K562 (cell line): ENCODE measurements around the gene PDCD11. TPM values are rescaled to one million over a fixed set of nuclear protein-coding genes. Genes with fewer than 3 reads are reported as not detected.

Experiments
- EWSR1 ChIP-seq: fragments of 450-650 bp; IDR thresholded peaks from 2 replicates; pipeline ENCODE4 v1.6.1; 2018; ENCODE audit warnings: borderline replicate concordance, mild to moderate bottlenecking, low read depth, moderate library complexity; ENCODE audit not compliant: partially characterized antibody
- FOXM1 ChIP-seq, 2 experiments: fragments of 450-650 bp in 1 of 2; sonication (generic) in 1 of 2; formaldehyde crosslinking in 1 of 2; IDR thresholded peaks; 2 replicates each; pipeline versions ENCODE4 v1.6.1 to v1.9.0; 2017 to 2022; ENCODE audit warnings: low read depth in 2 of 2, mild to moderate bottlenecking in 2 of 2, missing genetic modification reagents in 1 of 2, moderate library complexity in 1 of 2
- PURB ChIP-seq: sonication (generic); formaldehyde crosslinking; IDR thresholded peaks from 2 replicates; pipeline ENCODE4 v1.9.0; 2021; ENCODE audit warnings: low read depth, mild to moderate bottlenecking, missing genetic modification reagents
- RBM34 ChIP-seq: fragments of 200-400 bp; formaldehyde crosslinking; IDR thresholded peaks from 2 replicates; pipeline ENCODE4 v1.6.1; 2018; ENCODE audit warnings: low read length, borderline replicate concordance; ENCODE audit not compliant: insufficient read depth
- TEAD4 ChIP-seq, 2 experiments: sonication (generic) in 1 of 2; formaldehyde crosslinking in 1 of 2; IDR thresholded peaks; 2 replicates each; pipeline versions ENCODE4 v1.6.1 to v1.8.0; 2012 to 2022; ENCODE audit warnings: borderline replicate concordance in 1 of 2, inconsistent platforms in 1 of 2, low read length in 1 of 2, mild to moderate bottlenecking in 1 of 2, missing genetic modification reagents in 1 of 2
- ZNF75A ChIP-seq: fragments of 450-650 bp; formaldehyde crosslinking; IDR thresholded peaks from 2 replicates; pipeline ENCODE4 v1.4.0; 2020; ENCODE audit warnings: mild to moderate bottlenecking
- polyA plus RNA-seq, 8 experiments: library from polyadenylated mRNA; depleted of rRNA in 4 of 8; stranded (reverse) in 5 of 8; unstranded in 3 of 8; fragments of >200 nt; fragmentation: Nextera tagmentation in 2 of 8; fragmentation: Illumina TruSeq in 1 of 8; extraction: Ambion mirVana in 2 of 8; extraction: Trizol in 1 of 8; gene quantifications; 2 replicates each; pipeline versions ENCODE4 v1.2.1 to v1.2.3, GENCODE V29; 2011 to 2014; ENCODE audit warnings: inconsistent platforms in 1 of 8, missing spikeins in 1 of 8
- total RNA-seq, 7 experiments: library from RNA; depleted of rRNA in 6 of 7; stranded (reverse); fragments of >200 nt in 6 of 7; fragmentation: Illumina TruSeq in 2 of 7; extraction: Trizol in 2 of 7; gene quantifications; 2 replicates each; pipeline versions ENCODE4 v1.2.1 to v1.2.3, GENCODE V29; 2011 to 2021; ENCODE audit warnings: low replicate concordance in 1 of 7
- TF ChIP-seq, protein P1 (sequence below): fragments of 250-450 bp; sonication (Bioruptor Pico); IDR thresholded peaks from 2 replicates; pipeline ENCODE4 v1.5.0; 2020; ENCODE audit warnings: mild to moderate bottlenecking, borderline replicate concordance
- TF ChIP-seq, protein P2 (sequence below): fragments of 450-650 bp; formaldehyde crosslinking; IDR thresholded peaks from 2 replicates; pipeline ENCODE4 v1.4.0; 2020; ENCODE audit warnings: mild to moderate bottlenecking, mixed read lengths
- TF ChIP-seq, protein P3 (sequence below): conservative IDR thresholded peaks from 2 replicates; pipeline ENCODE4 v1.6.1; 2011; ENCODE audit warnings: low read depth, mild to moderate bottlenecking, low read length; ENCODE audit not compliant: control insufficient read depth
- TF ChIP-seq, protein P4 (sequence below): fragments of 250-450 bp; sonication (Bioruptor Pico); IDR thresholded peaks from 2 replicates; pipeline ENCODE4 v1.5.0; 2021; ENCODE audit warnings: mild to moderate bottlenecking, borderline replicate concordance
- TF ChIP-seq, protein P5 (sequence below): fragments of 250-450 bp; sonication (Bioruptor Pico); IDR thresholded peaks from 2 replicates; pipeline ENCODE4 v1.4.0; 2020; ENCODE audit warnings: mild to moderate bottlenecking, moderate library complexity, borderline replicate concordance

PDCD11 gene
- total and polyA plus RNA-seq, 9 of the 15 experiments (the other 6 are each of a cell fraction or from before 2014, with no cell fraction given): 14.8 to 73.8 (median 50.0) TPM

DNA sequence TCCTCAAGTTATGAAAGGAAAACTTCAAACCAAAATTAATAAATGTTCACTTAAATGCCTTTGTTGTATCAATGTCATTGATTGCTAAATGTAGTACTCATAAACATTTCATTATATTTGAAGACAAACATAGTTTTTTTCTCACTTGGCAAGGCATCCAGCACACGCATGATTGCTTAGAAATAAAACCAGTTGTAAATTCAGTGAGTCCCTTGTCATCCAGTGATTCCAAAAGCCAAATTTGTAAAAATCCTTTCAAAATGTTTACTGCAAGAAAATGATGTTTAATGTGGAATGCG, 90.9 kb downstream of the PDCD11 start (continued):
- TF ChIP-seq, protein P1, sequence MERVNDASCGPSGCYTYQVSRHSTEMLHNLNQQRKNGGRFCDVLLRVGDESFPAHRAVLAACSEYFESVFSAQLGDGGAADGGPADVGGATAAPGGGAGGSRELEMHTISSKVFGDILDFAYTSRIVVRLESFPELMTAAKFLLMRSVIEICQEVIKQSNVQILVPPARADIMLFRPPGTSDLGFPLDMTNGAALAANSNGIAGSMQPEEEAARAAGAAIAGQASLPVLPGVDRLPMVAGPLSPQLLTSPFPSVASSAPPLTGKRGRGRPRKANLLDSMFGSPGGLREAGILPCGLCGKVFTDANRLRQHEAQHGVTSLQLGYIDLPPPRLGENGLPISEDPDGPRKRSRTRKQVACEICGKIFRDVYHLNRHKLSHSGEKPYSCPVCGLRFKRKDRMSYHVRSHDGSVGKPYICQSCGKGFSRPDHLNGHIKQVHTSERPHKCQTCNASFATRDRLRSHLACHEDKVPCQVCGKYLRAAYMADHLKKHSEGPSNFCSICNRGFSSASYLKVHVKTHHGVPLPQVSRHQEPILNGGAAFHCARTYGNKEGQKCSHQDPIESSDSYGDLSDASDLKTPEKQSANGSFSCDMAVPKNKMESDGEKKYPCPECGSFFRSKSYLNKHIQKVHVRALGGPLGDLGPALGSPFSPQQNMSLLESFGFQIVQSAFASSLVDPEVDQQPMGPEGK (CRISPR knock-in tag): no peak
- TF ChIP-seq, protein P2, sequence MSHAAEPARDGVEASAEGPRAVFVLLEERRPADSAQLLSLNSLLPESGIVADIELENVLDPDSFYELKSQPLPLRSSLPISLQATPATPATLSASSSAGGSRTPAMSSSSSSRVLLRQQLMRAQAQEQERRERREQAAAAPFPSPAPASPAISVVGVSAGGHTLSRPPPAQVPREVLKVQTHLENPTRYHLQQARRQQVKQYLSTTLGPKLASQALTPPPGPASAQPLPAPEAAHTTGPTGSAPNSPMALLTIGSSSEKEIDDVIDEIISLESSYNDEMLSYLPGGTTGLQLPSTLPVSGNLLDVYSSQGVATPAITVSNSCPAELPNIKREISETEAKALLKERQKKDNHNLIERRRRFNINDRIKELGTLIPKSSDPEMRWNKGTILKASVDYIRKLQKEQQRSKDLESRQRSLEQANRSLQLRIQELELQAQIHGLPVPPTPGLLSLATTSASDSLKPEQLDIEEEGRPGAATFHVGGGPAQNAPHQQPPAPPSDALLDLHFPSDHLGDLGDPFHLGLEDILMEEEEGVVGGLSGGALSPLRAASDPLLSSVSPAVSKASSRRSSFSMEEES (CRISPR knock-in tag): no peak
- TF ChIP-seq FOXM1 (IDR thresholded peaks at IDR 0.05; ENCODE audit: low read depth): no peak
- no peak for TF ChIP-seq FOXM1 (CRISPR knock-in tag; IDR thresholded peaks at IDR 0.05; ENCODE audit: low read depth)
- TF ChIP-seq TEAD4 (IDR thresholded peaks at IDR 0.05; ENCODE audit: low read length): no peak
- TF ChIP-seq TEAD4 (CRISPR knock-in tag; IDR thresholded peaks at IDR 0.05; ENCODE audit: borderline replicate concordance): no peak
- no peak for TF ChIP-seq PURB (CRISPR knock-in tag)
- TF ChIP-seq, protein P3, sequence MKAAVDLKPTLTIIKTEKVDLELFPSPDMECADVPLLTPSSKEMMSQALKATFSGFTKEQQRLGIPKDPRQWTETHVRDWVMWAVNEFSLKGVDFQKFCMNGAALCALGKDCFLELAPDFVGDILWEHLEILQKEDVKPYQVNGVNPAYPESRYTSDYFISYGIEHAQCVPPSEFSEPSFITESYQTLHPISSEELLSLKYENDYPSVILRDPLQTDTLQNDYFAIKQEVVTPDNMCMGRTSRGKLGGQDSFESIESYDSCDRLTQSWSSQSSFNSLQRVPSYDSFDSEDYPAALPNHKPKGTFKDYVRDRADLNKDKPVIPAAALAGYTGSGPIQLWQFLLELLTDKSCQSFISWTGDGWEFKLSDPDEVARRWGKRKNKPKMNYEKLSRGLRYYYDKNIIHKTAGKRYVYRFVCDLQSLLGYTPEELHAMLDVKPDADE: no peak
- TF ChIP-seq, protein P4, sequence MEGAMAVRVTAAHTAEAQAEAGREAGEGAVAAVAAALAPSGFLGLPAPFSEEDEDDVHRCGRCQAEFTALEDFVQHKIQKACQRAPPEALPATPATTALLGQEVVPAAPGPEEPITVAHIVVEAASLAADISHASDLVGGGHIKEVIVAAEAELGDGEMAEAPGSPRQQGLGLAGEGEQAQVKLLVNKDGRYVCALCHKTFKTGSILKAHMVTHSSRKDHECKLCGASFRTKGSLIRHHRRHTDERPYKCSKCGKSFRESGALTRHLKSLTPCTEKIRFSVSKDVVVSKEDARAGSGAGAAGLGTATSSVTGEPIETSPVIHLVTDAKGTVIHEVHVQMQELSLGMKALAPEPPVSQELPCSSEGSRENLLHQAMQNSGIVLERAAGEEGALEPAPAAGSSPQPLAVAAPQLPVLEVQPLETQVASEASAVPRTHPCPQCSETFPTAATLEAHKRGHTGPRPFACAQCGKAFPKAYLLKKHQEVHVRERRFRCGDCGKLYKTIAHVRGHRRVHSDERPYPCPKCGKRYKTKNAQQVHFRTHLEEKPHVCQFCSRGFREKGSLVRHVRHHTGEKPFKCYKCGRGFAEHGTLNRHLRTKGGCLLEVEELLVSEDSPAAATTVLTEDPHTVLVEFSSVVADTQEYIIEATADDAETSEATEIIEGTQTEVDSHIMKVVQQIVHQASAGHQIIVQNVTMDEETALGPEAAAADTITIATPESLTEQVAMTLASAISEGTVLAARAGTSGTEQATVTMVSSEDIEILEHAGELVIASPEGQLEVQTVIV (CRISPR knock-in tag): no peak
- TF ChIP-seq, protein P5, sequence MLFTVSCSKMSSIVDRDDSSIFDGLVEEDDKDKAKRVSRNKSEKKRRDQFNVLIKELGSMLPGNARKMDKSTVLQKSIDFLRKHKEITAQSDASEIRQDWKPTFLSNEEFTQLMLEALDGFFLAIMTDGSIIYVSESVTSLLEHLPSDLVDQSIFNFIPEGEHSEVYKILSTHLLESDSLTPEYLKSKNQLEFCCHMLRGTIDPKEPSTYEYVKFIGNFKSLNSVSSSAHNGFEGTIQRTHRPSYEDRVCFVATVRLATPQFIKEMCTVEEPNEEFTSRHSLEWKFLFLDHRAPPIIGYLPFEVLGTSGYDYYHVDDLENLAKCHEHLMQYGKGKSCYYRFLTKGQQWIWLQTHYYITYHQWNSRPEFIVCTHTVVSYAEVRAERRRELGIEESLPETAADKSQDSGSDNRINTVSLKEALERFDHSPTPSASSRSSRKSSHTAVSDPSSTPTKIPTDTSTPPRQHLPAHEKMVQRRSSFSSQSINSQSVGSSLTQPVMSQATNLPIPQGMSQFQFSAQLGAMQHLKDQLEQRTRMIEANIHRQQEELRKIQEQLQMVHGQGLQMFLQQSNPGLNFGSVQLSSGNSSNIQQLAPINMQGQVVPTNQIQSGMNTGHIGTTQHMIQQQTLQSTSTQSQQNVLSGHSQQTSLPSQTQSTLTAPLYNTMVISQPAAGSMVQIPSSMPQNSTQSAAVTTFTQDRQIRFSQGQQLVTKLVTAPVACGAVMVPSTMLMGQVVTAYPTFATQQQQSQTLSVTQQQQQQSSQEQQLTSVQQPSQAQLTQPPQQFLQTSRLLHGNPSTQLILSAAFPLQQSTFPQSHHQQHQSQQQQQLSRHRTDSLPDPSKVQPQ (CRISPR knock-in tag): no peak
- TF ChIP-seq ZNF75A: no peak
- no peak for TF ChIP-seq EWSR1
- TF ChIP-seq RBM34: no peak
